Mesenteric fat pad (tissue), 1 donor: ENCODE results near the gene OR2A5. TPM values are rescaled to one million over a fixed set of nuclear protein-coding genes. Genes with fewer than 3 reads are reported as not detected.
"Not testable (repeated sequence)": the region's sequence is repeated elsewhere in the genome, so short reads cannot be mapped to it uniquely, and the experiment has no call there.

ENCODE experiments used
- DNase-seq: peaks from one replicate; pipeline ENCODE4 v3.0.0-alpha.2; 2020; ENCODE audit warnings: low spot score
- long read RNA-seq: library from polyadenylated mRNA; unstranded; transcript quantifications from one replicate; pipeline ENCODE4 v2.0.0, GENCODE V29; 2020
- total RNA-seq: library from RNA; stranded (reverse); fragmentation: NEBNext Ultra II Directional; extraction: Animal tissue kit (Norgen Biotek cat#: 25700); gene quantifications from one replicate; pipeline ENCODE4 v1.2.1, GENCODE V29; 2021
- donor health status: DM: yes; HTN: yes; CAD: no.

OR2A5 gene, protein sequence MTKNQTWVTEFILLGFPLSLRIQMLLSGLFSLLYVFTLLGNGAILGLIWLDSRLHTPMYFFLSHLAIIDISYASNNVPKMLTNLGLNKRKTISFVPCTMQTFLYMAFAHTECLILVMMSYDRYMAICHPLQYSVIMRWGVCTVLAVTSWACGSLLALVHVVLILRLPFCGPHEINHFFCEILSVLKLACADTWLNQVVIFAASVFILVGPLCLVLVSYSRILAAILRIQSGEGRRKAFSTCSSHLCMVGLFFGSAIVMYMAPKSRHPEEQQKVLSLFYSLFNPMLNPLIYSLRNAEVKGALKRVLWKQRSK
- total RNA-seq: not detected
- long read RNA-seq: 0 reads

DNA sequence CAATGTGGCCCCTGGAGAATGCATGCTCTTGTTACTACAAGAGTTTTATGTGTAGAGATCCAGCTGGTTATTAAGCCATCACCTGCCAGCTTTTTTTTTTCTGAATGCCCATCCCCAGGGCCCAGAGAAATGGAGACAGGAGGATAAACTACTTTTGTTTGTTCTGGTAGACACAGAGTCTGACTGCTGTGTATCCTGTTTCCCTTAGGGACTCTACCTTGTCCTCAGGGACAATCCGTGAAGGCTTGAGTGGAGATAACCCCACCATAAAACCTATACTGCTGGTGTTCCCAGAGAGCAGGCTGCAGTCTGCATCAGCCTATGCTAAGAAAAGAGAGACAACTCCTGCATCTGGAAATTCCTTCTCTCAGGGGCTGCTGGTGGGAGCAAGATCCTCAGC, at the start of gene OR2A5:
OR2A5 (plus strand) TSS at position 301 of the 400 bp plus-strand sequence. CDS start 1,454 bp downstream, outside the sequence.
- no peak for DNase-seq

- no peak for DNase-seq
Observed at GRCh38 chr7:144000020-144000419, 48.7 kb upstream of the OR2A5 start, which contains the start of gene OR6B1. Gene OR6B1 (plus strand): TSS chr7:144000320. CDS start chr7:144003997, 3,677 bp downstream.

DNA sequence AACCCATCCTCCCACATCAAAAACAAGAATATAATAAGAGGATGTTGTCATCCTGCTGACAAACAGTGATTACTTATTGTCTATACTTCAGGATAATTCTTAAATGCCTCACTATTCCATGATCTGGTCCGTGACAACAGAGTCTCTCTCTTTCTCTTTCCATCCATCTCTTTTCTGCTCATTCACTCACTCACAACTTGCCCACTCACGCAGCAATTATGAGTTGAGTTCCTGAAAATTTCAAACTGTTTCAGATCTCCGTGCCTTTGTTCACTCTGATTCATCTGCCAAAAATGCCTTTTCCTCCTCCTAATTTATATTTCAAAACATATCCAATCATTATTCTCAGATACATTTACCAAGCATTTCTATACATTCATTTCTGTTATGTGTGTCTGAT, 47.2 kb upstream of the OR2A5 start:
- DNase-seq: no peak

GRCh38 chr7:144004703-144005102, 44.0 kb upstream of the OR2A5 start:
- DNase-seq: no peak

GRCh38 chr7:144006029-144006691, 42.6 kb upstream of the OR2A5 start:
- DNase-seq: no peak

- DNase-seq: no peak
Observed at GRCh38 chr7:144006692-144007042, 42.1 kb upstream of the OR2A5 start.

DNA sequence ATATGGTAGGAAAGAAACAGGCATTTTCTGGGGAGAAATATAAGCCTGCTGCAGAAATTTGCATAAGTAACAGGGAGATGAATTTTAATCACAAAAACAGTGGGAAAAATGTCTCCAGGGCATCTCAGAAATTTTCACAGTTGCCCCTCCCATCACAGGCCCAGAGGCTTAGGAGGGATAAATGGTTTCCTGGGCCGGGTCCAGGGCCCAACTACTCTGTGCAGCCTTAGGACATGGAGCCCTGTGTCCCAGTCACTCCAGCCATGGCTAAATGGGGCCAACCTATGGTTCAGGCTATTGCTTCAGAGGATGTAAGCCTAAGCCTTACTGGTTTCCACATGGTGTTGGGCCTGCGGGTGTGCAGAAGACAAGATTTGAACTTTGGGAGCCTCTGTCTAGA, 39.4 kb upstream of the OR2A5 start:
- DNase-seq: no peak

- not testable (repeated sequence) for DNase-seq
Observed at GRCh38 chr7:144010061-144010460, 38.7 kb upstream of the OR2A5 start.

GRCh38 chr7:144010821-144011220, 37.9 kb upstream of the OR2A5 start:
- not testable (repeated sequence) for DNase-seq

DNA sequence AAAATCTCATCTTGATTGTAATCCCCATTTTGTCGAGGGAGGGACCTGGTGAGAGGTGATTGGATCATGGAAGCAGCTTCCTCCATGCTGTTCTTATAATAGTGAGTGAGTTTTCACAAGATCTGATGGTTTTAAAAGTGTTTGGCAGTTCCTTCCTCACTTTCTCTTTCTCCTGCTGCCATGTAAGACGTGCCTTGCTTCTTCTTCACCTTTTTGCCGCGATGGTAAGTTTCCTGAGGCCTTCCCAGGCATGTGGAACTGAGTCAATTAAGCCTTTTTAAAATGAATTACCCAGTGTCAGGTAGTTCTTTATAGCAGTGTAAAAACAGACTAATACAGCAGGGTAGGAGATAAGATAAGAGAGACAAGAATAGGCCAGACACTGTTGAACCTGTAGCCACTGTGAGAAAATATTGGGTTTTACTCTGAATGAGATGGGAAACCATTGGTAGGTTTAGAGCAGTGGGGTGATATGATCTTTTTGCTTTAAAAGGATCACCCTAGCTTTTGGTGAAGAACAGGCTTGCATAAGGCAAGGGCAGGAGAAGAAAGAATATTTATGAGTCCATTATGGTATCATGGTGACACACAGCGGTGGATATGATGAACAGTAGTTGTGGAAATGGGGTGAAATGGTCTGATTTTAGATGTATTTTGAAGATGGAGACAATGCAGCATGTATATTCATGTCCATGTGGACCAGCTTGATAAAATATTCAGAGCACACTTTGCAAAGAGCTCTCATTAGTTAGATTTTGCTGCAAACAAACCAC, 37.1 kb upstream of the OR2A5 start:
- no peak for DNase-seq

DNA sequence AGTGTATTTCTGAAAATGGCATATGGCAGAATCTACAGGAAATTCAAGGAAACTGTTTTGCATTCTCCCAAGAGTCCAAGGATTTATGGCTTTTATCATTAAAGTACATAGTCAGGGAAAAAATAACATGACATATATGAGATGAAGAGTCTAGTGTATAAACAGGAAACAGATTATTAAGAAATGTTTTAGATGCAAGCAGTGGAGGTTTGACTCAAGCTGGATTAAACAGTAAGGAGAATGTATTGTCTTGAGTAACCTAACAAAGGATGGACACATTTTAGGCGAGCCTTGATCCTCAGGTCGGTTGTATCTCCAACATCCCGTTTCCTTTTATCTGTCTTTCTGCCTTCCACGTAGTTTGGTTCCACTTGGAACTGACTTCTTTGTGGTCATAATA, 30.7 kb upstream of the OR2A5 start:
- DNase-seq: no peak

- no peak for DNase-seq
Observed at GRCh38 chr7:144019457-144019856, 29.3 kb upstream of the OR2A5 start.

DNA sequence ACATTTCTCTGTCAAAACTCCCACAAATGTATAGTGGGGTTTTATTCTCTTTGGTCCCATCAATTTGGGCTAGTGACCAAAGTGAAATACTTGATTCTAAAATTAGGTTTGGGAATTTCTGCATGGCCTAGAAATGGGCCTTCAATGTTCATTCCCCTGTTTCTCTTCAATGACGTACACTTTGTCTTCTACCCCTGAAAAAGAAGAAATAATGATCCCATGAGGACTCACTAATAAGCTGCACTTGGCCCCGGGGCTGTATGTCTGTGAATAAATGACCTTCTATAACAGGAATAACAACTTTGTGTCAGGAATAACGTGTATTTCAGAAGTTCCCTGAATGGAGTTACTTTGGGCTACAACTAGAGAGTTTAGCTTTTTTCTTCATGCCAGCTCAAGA, 28.4 kb upstream of the OR2A5 start:
- no peak for DNase-seq

DNA sequence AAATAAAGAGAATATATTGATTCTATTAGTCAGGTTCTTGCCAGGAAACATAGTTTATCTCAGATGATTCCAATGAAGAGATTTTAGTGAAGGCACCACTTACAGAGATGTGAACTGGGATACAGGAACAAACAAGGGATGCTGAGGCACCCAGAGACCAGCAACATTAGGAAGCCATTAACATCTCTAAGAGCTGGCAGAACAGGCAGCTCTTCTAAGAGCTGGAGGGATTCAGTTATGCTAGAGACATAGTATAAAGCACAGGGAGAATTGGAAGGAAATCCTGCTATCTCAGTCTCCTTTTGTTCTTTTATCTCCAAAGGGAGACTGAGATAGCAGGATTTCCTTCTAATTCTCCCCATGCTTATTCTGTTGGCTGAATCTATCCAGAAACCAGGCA, 26.6 kb upstream of the OR2A5 start:
- no peak for DNase-seq

GRCh38 chr7:144023171-144023827, 25.4 kb upstream of the OR2A5 start:
- DNase-seq: no peak

DNA sequence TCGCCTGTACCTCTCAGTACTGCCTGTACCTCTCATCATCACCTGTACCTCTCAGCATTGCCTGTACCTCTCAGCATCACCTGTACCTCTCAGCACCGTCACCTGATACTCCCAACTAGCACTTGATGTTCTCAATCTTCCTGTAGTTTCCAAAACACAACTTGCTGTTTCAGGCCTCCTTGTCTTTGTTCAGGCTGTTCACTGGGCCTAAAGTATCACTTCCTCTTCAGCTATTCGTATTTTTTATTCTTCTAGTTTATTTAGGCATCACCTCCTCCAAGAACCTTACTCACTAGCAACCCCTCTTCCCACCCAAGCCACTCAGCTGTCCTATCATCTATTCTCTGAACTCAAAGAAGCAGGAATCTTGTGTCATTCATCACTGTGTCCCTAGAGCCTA, 24.5 kb upstream of the OR2A5 start:
- no peak for DNase-seq

GRCh38 chr7:144026203-144026883, 22.4 kb upstream of the OR2A5 start:
- no peak for DNase-seq

GRCh38 chr7:144027070-144027469, 21.7 kb upstream of the OR2A5 start:
- no peak for DNase-seq

DNA sequence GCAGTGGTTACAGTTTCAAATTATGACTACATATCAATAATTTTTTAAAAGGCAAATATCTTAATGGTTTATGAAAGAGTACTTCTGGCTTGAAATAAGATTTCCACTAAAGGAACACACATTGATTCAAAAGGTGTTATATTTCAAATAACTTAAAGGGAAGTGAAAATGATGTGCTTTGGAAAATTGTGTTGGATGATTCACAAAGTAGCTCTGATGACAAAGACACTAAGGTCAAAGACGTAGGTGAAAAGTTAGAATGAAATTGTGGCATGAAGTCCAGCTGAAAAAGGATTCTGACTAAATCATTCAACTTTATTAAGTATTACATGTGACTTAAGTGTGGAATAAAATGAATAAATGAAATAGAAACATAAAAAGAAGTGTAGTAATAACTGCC, 20.8 kb upstream of the OR2A5 start:
- DNase-seq: no peak

- no peak for DNase-seq
Observed at GRCh38 chr7:144028547-144028946, 20.2 kb upstream of the OR2A5 start.

GRCh38 chr7:144032516-144032915, 16.2 kb upstream of the OR2A5 start:
- DNase-seq: no peak
